Measurements from ENCODE around the gene STRIT1.
A peak's percentile ranks its signal among the peaks of the same experiment; 100 is the strongest.
"Not testable (repeated sequence)": the region's sequence is repeated elsewhere in the genome, so short reads cannot be mapped to it uniquely, and the experiment has no call there.

STRIT1 gene

DNA sequence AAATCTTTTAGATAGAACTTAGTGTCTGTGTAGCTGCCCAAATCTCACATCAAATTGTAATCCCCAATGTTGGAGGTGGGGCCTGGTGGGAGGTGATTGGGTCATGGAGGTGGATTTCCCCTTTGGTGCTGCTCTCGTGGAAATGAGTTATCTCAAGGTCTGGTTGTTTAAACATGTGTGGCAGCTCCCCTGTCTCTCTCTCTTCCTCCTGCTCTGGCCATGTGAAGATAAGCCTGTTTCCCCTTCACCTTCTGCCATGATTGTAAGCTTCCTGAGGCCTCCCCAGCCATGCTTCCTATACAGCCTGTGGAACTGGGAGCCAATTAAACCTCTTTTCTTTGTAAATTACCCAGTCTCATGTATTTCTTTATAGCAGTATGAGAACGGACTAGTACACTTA is 30.6 kb downstream of the STRIT1 start:
- DNase-seq = not testable (repeated sequence)

DNA sequence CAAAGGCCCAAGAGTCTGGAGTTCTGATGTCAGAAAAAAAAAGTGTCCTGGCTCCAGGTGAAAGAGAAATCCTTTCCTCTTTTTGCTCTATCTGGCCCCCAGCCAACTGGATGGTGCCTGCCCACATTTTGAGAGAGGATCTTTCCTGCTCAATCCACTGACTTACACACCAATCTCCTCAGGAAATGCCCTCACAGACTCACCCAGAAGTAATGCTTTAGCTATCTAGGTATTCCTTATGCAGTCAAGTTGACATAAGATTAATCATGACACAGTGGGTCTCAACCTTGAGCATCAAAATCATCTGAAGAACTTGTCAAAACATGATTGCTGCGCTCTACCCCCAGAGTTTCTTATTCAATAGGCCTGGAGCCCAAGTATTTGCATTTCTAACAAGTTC is 31.2 kb downstream of the STRIT1 start:
- DNase-seq = no peak

DNA sequence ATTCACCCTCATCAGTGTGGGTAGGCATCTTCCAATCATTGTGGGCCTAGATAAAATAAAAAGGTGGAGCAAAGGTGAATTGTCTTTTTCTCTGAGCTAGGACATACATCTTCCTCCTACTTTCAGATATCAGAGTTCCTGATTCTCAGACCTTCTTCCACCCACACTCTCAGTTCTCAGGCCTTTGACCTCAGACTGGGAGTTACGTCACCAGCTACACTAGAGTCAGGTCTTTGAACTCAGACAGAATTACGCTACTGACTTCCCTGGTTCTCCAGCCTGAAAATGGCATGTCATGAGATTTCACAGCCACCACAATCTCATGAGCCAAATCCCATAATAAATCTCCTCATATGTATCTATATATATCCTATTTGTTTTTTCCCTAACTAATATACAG is 39.0 kb downstream of the STRIT1 start:
- DNase-seq = no peak

DNA sequence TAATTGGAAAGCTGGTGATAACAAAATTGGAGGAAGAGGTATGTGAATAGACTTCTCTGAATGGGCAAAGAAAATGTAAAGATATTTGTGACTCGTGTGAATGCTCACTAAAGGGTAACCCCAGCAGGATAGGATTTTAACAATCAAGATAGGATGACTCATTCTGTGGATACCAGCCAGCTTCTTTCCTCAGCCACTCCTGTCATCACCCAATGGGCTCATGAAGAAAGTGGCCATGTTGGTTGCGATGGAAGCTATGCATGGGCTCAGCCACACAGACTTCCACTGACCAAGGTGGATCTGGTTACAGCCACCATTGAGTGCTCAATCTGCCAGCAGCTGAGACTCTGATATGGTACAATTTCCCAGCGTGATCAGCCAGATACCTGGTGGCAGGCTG is 40.9 kb downstream of the STRIT1 start:
- DNase-seq = no peak

DNA sequence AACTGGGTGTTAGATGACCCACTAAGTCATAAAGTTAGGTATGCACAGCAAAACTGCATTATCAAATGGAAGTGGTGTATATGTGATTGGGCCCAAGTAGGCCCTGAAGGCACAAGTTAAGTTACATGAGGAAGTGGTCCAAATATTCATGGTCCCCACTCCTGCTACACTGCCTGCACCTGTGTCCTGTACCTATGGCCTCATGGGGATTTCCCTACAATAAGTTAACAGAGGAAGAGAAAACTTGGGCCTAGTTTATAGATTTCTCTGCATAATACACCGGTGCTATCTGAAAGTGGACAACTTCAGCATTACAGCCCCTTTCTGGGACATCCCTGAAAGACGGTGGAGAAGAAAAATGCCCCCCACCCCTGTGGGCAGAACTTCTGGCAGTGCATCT is 41.5 kb downstream of the STRIT1 start:
- no peak for DNase-seq

DNA sequence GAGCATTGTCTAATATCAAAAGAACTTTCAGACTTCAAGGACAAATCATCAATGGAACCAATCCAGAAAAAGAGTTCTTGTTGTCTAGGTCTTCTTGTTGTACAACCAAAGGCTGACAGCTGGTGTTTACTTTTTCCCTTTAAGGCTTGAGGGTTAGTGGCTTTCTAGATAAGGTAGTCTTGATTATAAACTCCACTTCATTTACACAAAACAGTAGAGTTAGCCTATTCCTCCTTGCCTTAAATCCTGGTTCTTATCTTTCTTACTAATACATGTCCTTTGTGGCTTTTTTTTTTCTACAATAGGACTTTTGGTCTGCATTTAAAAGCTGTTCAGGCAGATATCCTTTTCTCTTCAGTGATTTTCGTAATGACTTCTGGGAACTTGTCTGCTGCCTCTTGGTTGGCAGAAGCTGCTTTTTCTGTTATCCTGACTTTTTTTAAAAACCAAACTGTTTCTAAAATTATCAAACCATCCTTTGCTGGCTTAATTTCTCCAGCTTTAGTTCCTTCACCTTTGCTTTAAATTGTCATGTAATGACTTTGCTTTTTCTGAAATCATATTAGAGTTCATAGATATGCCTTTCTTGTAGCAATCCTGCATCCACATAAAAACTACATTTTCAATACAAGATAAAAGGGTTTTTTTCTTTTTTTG is 44.8 kb downstream of the STRIT1 start:
- DNase-seq = no peak

DNA sequence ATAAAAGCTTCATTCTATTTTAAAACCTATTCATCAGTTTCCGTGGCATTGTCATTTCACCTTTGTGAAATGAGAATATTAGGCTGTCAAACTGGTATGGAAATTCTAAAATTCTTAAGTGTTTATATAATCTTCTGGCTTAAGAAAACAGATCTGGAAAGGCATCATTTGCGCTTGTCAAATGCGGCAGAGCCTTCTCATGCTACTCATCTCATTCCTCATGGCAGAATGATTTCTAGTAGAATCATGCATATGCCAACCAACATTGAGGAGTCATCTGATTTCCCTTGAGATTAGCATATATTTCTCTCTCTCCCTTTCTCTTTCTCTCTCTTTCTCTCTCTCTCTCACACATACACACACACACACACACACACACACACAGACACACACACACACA is 48.8 kb downstream of the STRIT1 start:
- no peak for DNase-seq

DNA sequence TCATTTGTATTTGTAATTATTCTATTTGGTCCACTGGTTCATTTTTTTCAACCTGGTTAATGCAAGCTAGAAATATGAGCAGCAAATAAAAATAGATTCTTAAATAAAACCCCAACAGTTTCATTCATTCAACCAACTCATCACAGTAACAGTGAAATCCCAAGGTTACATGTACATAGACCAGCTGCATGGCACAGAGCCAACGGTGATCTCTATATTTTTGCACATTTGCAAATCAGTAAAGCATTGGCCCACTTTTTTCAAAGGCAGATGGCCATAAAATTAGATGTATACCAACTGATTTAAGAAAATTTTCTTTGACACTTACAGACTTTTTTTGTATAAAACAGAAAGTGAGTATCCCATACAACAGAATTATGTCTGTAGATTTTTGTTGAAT is 49.3 kb downstream of the STRIT1 start:
- DNase-seq = no peak

DNA sequence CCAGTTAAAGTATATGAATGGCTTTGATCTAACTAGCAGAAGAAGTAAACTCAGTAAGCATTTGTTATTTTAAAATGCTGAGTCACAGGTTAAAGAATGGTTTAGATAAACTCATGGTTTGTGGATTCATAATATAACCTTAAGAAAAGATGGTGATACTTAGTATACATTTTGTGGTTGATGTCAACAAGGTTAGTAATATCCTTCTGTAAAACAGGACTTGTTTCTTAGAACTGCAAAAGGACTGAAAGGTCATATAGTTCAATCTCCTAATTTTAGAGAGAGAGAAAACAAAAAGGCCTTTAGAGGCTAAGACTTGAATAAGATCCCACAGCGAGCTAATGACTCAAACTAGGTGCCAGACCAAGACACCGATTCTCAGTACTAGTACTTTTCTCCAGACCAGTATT is 50.0 kb downstream of the STRIT1 start:
- no peak for DNase-seq

DNA sequence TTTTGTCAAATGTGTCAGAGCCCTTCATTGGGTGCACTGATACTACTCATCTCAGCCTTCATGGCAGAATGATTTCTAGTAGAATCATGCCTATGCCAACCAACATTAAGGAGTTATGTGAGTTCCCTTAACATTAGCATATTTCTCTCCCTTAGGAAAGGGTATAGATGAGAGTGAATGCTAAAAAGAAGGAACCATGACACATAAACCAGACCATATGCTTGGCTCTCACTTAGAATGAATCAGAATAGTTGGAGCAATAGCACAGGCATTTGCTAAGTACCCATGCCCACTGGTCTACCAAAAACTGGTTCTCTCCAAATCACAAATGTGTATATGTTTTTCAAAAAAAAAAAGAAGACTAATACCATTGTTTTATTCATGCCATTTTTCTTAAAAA is 51.1 kb downstream of the STRIT1 start:
- DNase-seq = no peak

DNA sequence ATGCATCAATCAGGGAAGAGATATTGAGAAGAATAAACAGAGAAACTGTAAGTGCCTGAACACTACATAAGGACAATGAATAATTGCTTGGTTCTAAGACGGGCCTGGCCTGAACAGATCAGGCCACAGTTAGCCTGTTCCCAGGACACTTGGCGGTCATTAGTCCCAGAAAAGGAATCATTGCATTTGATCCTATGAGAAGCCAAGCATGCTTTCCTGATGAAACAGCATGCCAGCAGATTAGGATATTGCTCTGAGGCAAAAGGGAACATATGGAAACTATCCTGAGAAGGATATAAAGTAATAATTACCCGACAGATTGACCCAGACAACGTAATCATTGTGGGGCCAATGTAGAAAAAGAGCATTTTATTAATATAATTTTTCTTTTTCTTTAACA is 51.9 kb downstream of the STRIT1 start:
- DNase-seq = peak; percentile 34
